COLO668 (cell line): ENCODE measurements around the gene ZNF554.
"Not testable (repeated sequence)": the region's sequence is repeated elsewhere in the genome, so short reads cannot be mapped to it uniquely, and the experiment has no call there.

Experiments
- DNase-seq: peaks from one replicate; lab custom pipeline; 2025; ENCODE audit not compliant: unreplicated experiment; lab: John Stamatoyannopoulos, UW

ZNF554 gene

GRCh38 chr19:2790557-2791271, 29.0 kb upstream of the ZNF554 start:
- DNase-seq: no peak

- no peak for DNase-seq
Observed at GRCh38 chr19:2791440-2791839, 28.2 kb upstream of the ZNF554 start.

- no peak for DNase-seq
Observed at GRCh38 chr19:2791876-2792275, 27.8 kb upstream of the ZNF554 start.

GRCh38 chr19:2792666-2793065, 27.0 kb upstream of the ZNF554 start:
- not testable (repeated sequence) for DNase-seq

- DNase-seq: no peak
Observed at GRCh38 chr19:2793126-2793525, 26.5 kb upstream of the ZNF554 start.

- DNase-seq: no peak
Observed at GRCh38 chr19:2793577-2793976, 26.1 kb upstream of the ZNF554 start.

- DNase-seq: no peak
Observed at GRCh38 chr19:2795827-2796658, 23.6 kb upstream of the ZNF554 start.

- no peak for DNase-seq
Observed at GRCh38 chr19:2796659-2797266, 22.9 kb upstream of the ZNF554 start.

GRCh38 chr19:2797280-2797679, 22.4 kb upstream of the ZNF554 start:
- no peak for DNase-seq

- no peak for DNase-seq
Observed at GRCh38 chr19:2798158-2798685, 21.4 kb upstream of the ZNF554 start.

- no peak for DNase-seq
Observed at GRCh38 chr19:2798733-2799132, 20.9 kb upstream of the ZNF554 start.

GRCh38 chr19:2799273-2800020, 20.2 kb upstream of the ZNF554 start:
- DNase-seq: no peak

- no peak for DNase-seq
Observed at GRCh38 chr19:2800506-2800905, 19.2 kb upstream of the ZNF554 start.

GRCh38 chr19:2802826-2803225, 16.8 kb upstream of the ZNF554 start:
- no peak for DNase-seq

GRCh38 chr19:2803486-2804155, 16.0 kb upstream of the ZNF554 start:
- DNase-seq: no peak

GRCh38 chr19:2804156-2805004, 15.3 kb upstream of the ZNF554 start:
- no peak for DNase-seq

- no peak for DNase-seq
Observed at GRCh38 chr19:2805261-2805900, 14.3 kb upstream of the ZNF554 start.

GRCh38 chr19:2805991-2806649, 13.5 kb upstream of the ZNF554 start:
- no peak for DNase-seq
